Hepatic stellate cell (primary cell): ENCODE measurements around the gene MCC.
"Not testable (repeated sequence)": the region's sequence is repeated elsewhere in the genome, so short reads cannot be mapped to it uniquely, and the experiment has no call there.

Source experiments
- DNase-seq: peaks from one replicate; pipeline ENCODE4 v3.0.0; 2011; ENCODE audit warnings: low spot score

The MCC gene

GRCh38 chr5:113490317-113490716 is 2.1 kb upstream of the MCC start:
- no peak for DNase-seq

GRCh38 chr5:113489299-113489698 is 1.0 kb upstream of the MCC start:
- DNase-seq, result peak; percentile 89

- no peak for DNase-seq
Observed at GRCh38 chr5:113488645-113489184, 462 bp upstream of the MCC start.

- peak; percentile 18 for DNase-seq
Observed at GRCh38 chr5:113487416-113487780, 855 bp downstream of the MCC start.

- no peak for DNase-seq
Observed at GRCh38 chr5:113480243-113480642, 8.0 kb downstream of the MCC start.

GRCh38 chr5:113478691-113479090 is 9.6 kb downstream of the MCC start:
- no peak for DNase-seq

GRCh38 chr5:113474100-113474728 is 14.0 kb downstream of the MCC start:
- DNase-seq, result no peak

GRCh38 chr5:113463032-113463431 is 25.2 kb downstream of the MCC start:
- no peak for DNase-seq

- DNase-seq, result not testable (repeated sequence)
Observed at GRCh38 chr5:113457106-113457505, 31.1 kb downstream of the MCC start.

- no peak for DNase-seq
Observed at GRCh38 chr5:113452941-113453340, 35.3 kb downstream of the MCC start.

- no peak for DNase-seq
Observed at GRCh38 chr5:113451797-113452196, 36.5 kb downstream of the MCC start.

- no peak for DNase-seq
Observed at GRCh38 chr5:113450929-113451328, 37.3 kb downstream of the MCC start.

- no peak for DNase-seq
Observed at GRCh38 chr5:113450462-113450861, 37.8 kb downstream of the MCC start.

- no peak for DNase-seq
Observed at GRCh38 chr5:113448252-113448651, 40.0 kb downstream of the MCC start.

GRCh38 chr5:113447498-113448050 is 40.7 kb downstream of the MCC start:
- peak; percentile 23 for DNase-seq

- no peak for DNase-seq
Observed at GRCh38 chr5:113446358-113446927, 41.8 kb downstream of the MCC start.

- no peak for DNase-seq
Observed at GRCh38 chr5:113437111-113437510, 51.1 kb downstream of the MCC start.

- DNase-seq, result no peak
Observed at GRCh38 chr5:113435575-113435974, 52.7 kb downstream of the MCC start.

- no peak for DNase-seq
Observed at GRCh38 chr5:113434889-113435288, 53.4 kb downstream of the MCC start, which contains the start of gene TSSK1B. TSS of gene TSSK1B (minus strand) at chr5:113434989. CDS start at chr5:113434839, 150 bp downstream.

- DNase-seq, result no peak
Observed at GRCh38 chr5:113433862-113434612, 54.2 kb downstream of the MCC start.

- DNase-seq, result no peak
Observed at GRCh38 chr5:113433071-113433470, 55.2 kb downstream of the MCC start.

- no peak for DNase-seq
Observed at GRCh38 chr5:113427871-113428574, 60.2 kb downstream of the MCC start.
